Caco-2 (cell line): ENCODE measurements around the gene SPEM1. TPM values are rescaled to one million over a fixed set of nuclear protein-coding genes. Genes with fewer than 3 reads are reported as not detected.

Experiments used
- BruUV-seq: library from RNA; stranded (reverse); fragments of 400-500 nt; replicated peaks from 2 replicates; lab custom pipeline; 2021; lab: Mats Ljungman, UMichigan
- CTCF ChIA-PET: fragments of 300-600 bp; sonication (Branson Sonifier 250); formaldehyde crosslinking; loops from one replicate; lab custom pipeline; 2022; ENCODE audit warnings: antibody characterized with exemption; lab: Charles Lee
- POLR2A ChIA-PET: fragments of 300-600 bp; sonication (Branson Sonifier 250); formaldehyde crosslinking; loops from one replicate; lab custom pipeline; 2022; ENCODE audit warnings: antibody characterized with exemption; lab: Charles Lee
- DNase-seq, 2 experiments: peaks; one replicate each; pipeline versions ENCODE4 v3.0.0 to v3.0.0-alpha.2; 2020 to 2022
- H3K27me3 ChIP-seq: replicated peaks from 2 replicates; pipeline ENCODE4 v1.6.0; 2011; ENCODE audit warnings: low read length; ENCODE audit not compliant: control insufficient read depth, insufficient read depth
- H3K36me3 ChIP-seq: 2 replicates; pipeline ENCODE4 v1.5.1; 2011; ENCODE audit warnings: low read length; ENCODE audit not compliant: control insufficient read depth, insufficient read depth
- H3K4me1 ChIP-seq: fragments of 250-450 bp; sonication (Bioruptor Pico); 2 replicates; pipeline ENCODE4 v1.5.1; 2020; ENCODE audit warnings: mild to moderate bottlenecking
- H3K4me3 ChIP-seq: 2 replicates; pipeline ENCODE4 v1.5.1; 2011; ENCODE audit warnings: low read depth, mild to moderate bottlenecking, control low read depth, low read length
- H3K9me3 ChIP-seq: fragments of 250-450 bp; sonication (Bioruptor Pico); 2 replicates; pipeline ENCODE4 v1.5.1; 2020; ENCODE audit warnings: mild to moderate bottlenecking, moderate library complexity
- H3K27ac Mint-ChIP-seq: one replicate; pipeline ENCODE4 v1.8.0; 2022; ENCODE audit warnings: mixed read lengths; ENCODE audit not compliant: unreplicated experiment
- H3K27me3 Mint-ChIP-seq: one replicate; pipeline ENCODE4 v1.8.0; 2022; ENCODE audit warnings: mixed read lengths; ENCODE audit not compliant: insufficient read depth, unreplicated experiment
- H3K36me3 Mint-ChIP-seq: one replicate; pipeline ENCODE4 v1.8.0; 2022; ENCODE audit warnings: mild to moderate bottlenecking, mixed read lengths; ENCODE audit not compliant: insufficient read depth, unreplicated experiment
- H3K4me1 Mint-ChIP-seq: one replicate; pipeline ENCODE4 v1.8.0; 2022; ENCODE audit warnings: low read depth, mixed read lengths; ENCODE audit not compliant: unreplicated experiment
- H3K4me3 Mint-ChIP-seq: one replicate; pipeline ENCODE4 v1.8.0; 2022; ENCODE audit warnings: mild to moderate bottlenecking, moderate library complexity, mixed read lengths; ENCODE audit not compliant: unreplicated experiment
- H3K9me3 Mint-ChIP-seq: one replicate; pipeline ENCODE4 v1.8.0; 2022; ENCODE audit warnings: mixed read lengths; ENCODE audit not compliant: unreplicated experiment
- CTCF ChIP-seq, 2 experiments: fragments of 200-600 bp in 1 of 2; IDR thresholded peaks; 1 replicate in 1 of 2; 2 replicates in 1 of 2; pipeline versions ENCODE4 v1.5.1 to v1.8.0; 2011 to 2022; ENCODE audit warnings: antibody characterized with exemption in 1 of 2, control low read depth in 1 of 2, inconsistent platforms in 1 of 2, low read depth in 1 of 2, low read length in 1 of 2, mild to moderate bottlenecking in 1 of 2, moderate library complexity in 1 of 2; ENCODE audit not compliant: insufficient read depth in 1 of 2, severe bottlenecking in 1 of 2, unreplicated experiment in 1 of 2
- intact Hi-C: fragments of 100-400 bp; cut with micrococcal nuclease; formaldehyde crosslinking; loops from one replicate; pipeline ENCODE4 v1.10.0; 2022; ENCODE audit not compliant: unreplicated experiment
- total RNA-seq: library from RNA; stranded (reverse); gene quantifications from 2 replicates; pipeline ENCODE4 v1.2.3, GENCODE V29; 2022

SPEM1 gene
- total RNA-seq, 1 experiment from 2014 or later: 0.52 TPM

DNA sequence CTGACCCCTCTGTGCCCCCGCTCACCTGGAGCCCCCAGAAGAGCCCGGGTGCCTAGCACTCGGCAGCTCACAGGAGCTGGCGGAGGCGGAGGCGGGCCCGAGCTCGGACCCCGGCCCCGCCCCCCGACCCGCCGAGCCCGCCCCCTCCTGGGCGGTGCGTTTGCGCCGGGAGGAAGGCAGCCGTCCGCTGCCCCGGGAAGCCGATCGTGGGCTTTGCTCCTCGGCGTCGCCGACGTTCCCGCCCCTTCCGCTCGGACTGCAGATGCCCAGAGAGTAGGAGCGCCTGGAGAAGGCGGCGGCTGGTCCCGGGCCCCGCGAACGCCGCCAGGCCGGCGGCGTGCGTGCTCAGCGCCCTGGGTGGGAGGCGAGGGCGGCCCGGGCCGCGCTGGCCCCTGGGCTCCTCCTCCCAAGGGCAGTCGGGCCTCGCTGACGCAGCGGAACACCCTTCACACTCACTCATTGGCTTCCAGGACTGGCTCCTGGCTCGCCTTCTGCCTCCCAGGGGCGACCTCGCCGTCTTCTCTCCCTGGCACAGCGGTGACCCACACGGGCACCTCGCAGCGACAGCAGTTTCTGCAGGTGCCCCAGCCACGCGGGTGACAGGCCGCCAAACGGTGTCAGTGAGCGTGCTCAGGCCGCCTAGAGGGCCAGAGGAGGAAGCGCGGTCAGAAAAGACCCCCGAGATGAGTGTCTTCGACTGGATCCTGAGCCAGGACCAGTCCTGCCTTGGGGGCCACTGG lies 25.5 kb upstream of the SPEM1 start, which contains the start of gene PLSCR3:
Gene PLSCR3, minus strand, starts transcription at position 74 of the 740 bp plus-strand sequence. CDS start 415 bp downstream, outside the sequence.
- Mint-ChIP-seq H3K4me3 (peak within 1 kb of the TSS; percentile 76), H3K36me3 (no peaks in the 10 kb centered on the region), H3K9me3 (no peaks in the 10 kb centered on the region), H3K27me3 (no peaks in the 10 kb centered on the region), H3K27ac (peak within 1 kb of the TSS; percentile 52), H3K4me1 (no peaks in the 10 kb centered on the region)
- peak; percentile 35 to 37 for TF ChIP-seq CTCF (IDR thresholded peaks at IDR 0.05; ENCODE audit: insufficient read depth in 1 of 2, low read depth in 1 of 2, low read length in 1 of 2, severe bottlenecking in 1 of 2, unreplicated experiment in 1 of 2)
- Histone ChIP-seq H3K4me1 (peaks cover 3% of the 10 kb centered on the region; the same call in 1 of the 2 replicates), H3K4me3 (peak within 1 kb of the TSS; percentile 60), H3K9me3 (no peaks in the 10 kb centered on the region), H3K36me3 (no peaks in the 10 kb centered on the region), H3K27me3 (no peaks in the 10 kb centered on the region)
- intact Hi-C loops: no loop called here
- peak; percentile 82 to 83 for DNase-seq
- ChIA-PET POLR2A (interaction anchor here (0.6 to 1.4 kb wide), 3 partner anchors 9 to 131 kb away, joined by 3 to 14 read pairs (median 5); partner anchors contain the start of gene TMEM256), CTCF (interaction anchor here (0.5 to 1.0 kb wide), 2 partner anchors 9 to 180 kb away, joined by 3 to 6 read pairs; partner anchors contain the start of gene TMEM256)
- BruUV-seq: TSS peak; percentile 44

DNA sequence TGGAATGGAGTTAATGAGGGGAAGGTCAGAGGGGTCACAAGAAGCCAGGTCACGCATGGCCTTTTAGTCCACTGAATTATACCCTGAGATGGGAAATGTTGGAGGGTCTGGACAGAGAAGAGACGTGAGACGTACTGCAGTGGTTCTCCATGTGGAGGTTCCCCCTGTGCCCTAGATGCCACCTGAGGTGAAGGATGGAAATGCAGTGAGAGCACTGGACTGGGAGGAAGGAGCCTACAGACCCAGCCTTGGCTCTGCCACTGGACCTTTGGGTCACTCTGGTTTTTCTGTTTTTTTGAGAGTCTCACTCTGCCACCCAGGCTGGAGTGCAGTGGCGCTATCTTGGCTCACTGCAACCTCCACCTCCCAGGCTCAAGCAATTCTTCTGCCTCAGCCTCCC lies 24.0 kb upstream of the SPEM1 start:
- intact Hi-C loops: no loop called here
- Histone ChIP-seq H3K27me3 (no peaks in the 10 kb centered on the region), H3K9me3 (no peaks in the 10 kb centered on the region), H3K4me1 (peaks cover 3% of the 10 kb centered on the region; the same call in 1 of the 2 replicates), H3K4me3 (no peak overlapping the region), H3K36me3 (no peaks in the 10 kb centered on the region)
- Mint-ChIP-seq H3K27me3 (no peaks in the 10 kb centered on the region), H3K4me3 (no peak overlapping the region), H3K36me3 (no peaks in the 10 kb centered on the region), H3K9me3 (no peaks in the 10 kb centered on the region), H3K27ac (peak overlapping the region; percentile 78), H3K4me1 (no peaks in the 10 kb centered on the region)
- ChIA-PET CTCF (no interaction called here), POLR2A (no interaction called here)
- no TSS peak for BruUV-seq
- no peak for TF ChIP-seq CTCF (IDR thresholded peaks at IDR 0.05; ENCODE audit: insufficient read depth in 1 of 2, low read depth in 1 of 2, low read length in 1 of 2, severe bottlenecking in 1 of 2, unreplicated experiment in 1 of 2)
- no peak for DNase-seq

DNA sequence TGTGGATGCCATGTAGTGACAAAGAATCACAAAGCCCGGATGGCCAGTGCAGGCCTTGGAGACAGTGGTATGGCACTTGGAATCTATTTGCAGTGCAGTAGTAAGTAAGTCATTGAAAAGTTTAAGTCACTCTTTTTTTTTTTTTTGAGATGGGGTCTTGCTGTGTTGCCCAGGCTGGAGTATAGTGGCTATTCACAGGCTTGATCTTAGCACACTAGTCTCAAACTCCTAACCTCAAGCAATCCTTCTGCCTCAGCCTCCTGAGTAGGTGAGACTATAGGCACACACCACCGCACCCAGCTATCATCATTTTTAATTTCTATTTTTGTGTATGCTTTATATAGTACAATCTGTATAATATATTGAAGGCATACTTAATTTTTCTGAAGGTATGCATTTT lies 21.5 kb upstream of the SPEM1 start:
- no peak for DNase-seq
- no peaks in the 10 kb centered on the region for H3K27me3 ChIP-seq
- Mint-ChIP-seq H3K9me3 (no peaks in the 10 kb centered on the region), H3K27me3 (no peaks in the 10 kb centered on the region), H3K36me3 (no peaks in the 10 kb centered on the region), H3K27ac (no peak overlapping the region), H3K4me1 (no peaks in the 10 kb centered on the region), H3K4me3 (no peak overlapping the region)
- TF ChIP-seq CTCF (IDR thresholded peaks at IDR 0.05; ENCODE audit: insufficient read depth in 1 of 2, low read depth in 1 of 2, low read length in 1 of 2, severe bottlenecking in 1 of 2, unreplicated experiment in 1 of 2): no peak
- CTCF ChIA-PET: no interaction called here
- H3K4me1 ChIP-seq: peaks cover 3% of the 10 kb centered on the region; the same call in 1 of the 2 replicates
- BruUV-seq: no TSS peak
- no peaks in the 10 kb centered on the region for H3K9me3 ChIP-seq
- POLR2A ChIA-PET: interaction anchor here (0.6 to 0.7 kb wide), 3 partner anchors 9 to 48 kb away, joined by 3 to 5 read pairs (median 4); partner anchors contain the start of gene TMEM102
- intact Hi-C loops: no loop called here
- no peak overlapping the region for H3K4me3 ChIP-seq
- H3K36me3 ChIP-seq: no peaks in the 10 kb centered on the region
